ENCODE results near the gene ANKLE1. TPM values are rescaled to one million over a fixed set of nuclear protein-coding genes. Genes with fewer than 3 reads are reported as not detected.
"Not testable (repeated sequence)": the region's sequence is repeated elsewhere in the genome, so short reads cannot be mapped to it uniquely, and the experiment has no call there.

ANKLE1 gene
- total RNA-seq, 1 donor from 2014 or later, result 9.3 TPM

DNA sequence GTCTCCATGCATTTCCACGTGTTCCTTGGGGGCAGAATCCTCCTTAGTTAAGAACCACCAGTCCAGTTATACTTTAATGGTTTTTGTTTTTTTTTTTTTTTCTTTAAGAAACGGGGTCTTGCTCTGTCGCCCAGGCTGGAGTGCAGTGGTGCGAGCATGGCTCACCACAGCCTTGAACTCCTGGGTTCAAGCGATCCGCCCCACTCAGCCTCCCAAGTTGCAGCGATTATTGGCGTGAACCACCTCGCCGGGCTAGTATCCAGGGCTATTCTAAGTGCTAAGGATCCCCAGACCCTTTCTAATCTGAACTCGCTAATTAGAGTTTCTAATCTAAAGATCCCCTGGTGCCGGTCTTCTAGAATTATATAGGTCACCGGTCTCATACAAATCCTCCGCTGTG lies 11.9 kb downstream of the ANKLE1 start:
- TF ChIP-seq, protein P1, sequence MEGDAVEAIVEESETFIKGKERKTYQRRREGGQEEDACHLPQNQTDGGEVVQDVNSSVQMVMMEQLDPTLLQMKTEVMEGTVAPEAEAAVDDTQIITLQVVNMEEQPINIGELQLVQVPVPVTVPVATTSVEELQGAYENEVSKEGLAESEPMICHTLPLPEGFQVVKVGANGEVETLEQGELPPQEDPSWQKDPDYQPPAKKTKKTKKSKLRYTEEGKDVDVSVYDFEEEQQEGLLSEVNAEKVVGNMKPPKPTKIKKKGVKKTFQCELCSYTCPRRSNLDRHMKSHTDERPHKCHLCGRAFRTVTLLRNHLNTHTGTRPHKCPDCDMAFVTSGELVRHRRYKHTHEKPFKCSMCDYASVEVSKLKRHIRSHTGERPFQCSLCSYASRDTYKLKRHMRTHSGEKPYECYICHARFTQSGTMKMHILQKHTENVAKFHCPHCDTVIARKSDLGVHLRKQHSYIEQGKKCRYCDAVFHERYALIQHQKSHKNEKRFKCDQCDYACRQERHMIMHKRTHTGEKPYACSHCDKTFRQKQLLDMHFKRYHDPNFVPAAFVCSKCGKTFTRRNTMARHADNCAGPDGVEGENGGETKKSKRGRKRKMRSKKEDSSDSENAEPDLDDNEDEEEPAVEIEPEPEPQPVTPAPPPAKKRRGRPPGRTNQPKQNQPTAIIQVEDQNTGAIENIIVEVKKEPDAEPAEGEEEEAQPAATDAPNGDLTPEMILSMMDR (IDR thresholded peaks at IDR 0.05; ENCODE audit: partially characterized antibody, unreplicated experiment), result no peak
- Mint-ChIP-seq H3K4me1 (ENCODE audit: low read depth, unreplicated experiment) (no peaks in the 10 kb centered on the region), H3K27ac (ENCODE audit: unreplicated experiment) (no peak overlapping the region), H3K36me3 (ENCODE audit: unreplicated experiment) (no peaks in the 10 kb centered on the region), H3K9me3 (ENCODE audit: unreplicated experiment) (peaks cover 3% of the 10 kb centered on the region), H3K27me3 (ENCODE audit: unreplicated experiment) (no peaks in the 10 kb centered on the region), H3K4me3 (ENCODE audit: unreplicated experiment) (no peak overlapping the region)
- DNase-seq, result no peak

DNA sequence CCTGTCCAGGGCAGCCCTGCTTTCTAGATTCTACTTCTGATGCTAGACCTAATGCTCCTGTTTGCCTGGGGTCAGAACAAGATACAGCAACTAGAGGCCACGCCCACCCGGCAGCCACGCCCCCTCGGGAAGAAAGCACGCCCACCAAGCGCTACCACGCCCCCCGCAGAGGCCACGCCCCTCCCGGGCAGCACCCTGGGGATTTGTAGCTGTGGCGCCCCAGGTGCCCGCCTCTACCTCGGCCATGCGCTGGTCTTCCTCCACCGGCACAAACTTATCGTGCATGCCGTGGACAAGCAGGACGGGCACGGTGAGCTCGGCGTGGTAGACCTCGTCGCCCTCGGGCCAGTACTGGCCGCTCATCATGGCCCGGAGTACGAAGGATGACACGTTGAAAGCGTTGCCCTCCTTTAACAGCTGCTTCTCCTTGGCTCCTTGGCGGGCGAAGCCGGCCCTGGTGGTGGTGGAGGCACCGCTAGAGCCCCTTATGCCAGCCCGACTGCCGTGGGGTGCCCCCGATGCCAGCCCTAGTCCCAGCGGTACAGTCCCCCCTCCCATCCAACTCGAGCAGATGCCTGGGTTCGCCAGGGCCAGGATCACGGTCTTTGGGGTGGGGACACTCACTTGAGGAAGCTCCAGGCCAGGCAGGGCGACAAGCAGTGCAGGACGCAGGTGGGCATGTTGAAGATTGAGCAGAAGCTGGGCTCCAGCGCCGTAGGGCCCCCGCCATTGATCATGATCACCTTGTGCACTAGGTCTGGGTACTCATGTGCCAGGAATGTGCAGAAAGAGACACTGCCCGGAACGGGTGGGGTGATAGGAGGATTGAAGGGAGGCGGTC lies 12.6 kb downstream of the ANKLE1 start:
- H3K9me3 Mint-ChIP-seq (ENCODE audit: unreplicated experiment), result peaks cover 3% of the 10 kb centered on the region
- H3K4me3 Mint-ChIP-seq (ENCODE audit: unreplicated experiment), result no peak overlapping the region
- no peaks in the 10 kb centered on the region for H3K36me3 Mint-ChIP-seq (ENCODE audit: unreplicated experiment)
- H3K27me3 Mint-ChIP-seq (ENCODE audit: unreplicated experiment), result no peaks in the 10 kb centered on the region
- H3K4me1 Mint-ChIP-seq (ENCODE audit: low read depth, unreplicated experiment), result no peaks in the 10 kb centered on the region
- TF ChIP-seq, protein P1 (IDR thresholded peaks at IDR 0.05; ENCODE audit: partially characterized antibody, unreplicated experiment), result no peak
- H3K27ac Mint-ChIP-seq (ENCODE audit: unreplicated experiment), result no peak overlapping the region
- peak; percentile 67 for DNase-seq

DNA sequence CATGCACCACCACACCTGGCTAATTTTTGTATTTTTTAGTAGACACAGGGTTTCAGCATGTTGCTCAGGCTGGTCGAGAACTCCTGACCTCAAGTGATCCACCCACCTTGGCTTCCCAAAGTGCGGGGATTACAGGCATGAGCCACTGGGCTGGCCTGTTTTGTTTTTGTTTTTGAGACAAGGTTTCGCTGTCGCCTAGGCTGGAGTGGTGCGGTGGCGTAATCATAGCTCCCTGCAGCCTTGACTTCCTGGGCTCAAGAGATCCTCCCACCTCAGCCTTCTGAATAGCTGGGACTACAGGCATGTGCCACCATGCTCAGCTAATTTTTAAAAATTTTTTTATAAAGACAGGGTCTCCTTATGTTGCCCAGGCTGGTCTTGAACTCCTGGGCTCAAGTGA lies 13.8 kb downstream of the ANKLE1 start:
- not testable (repeated sequence) for H3K4me3 Mint-ChIP-seq (ENCODE audit: unreplicated experiment); H3K9me3 Mint-ChIP-seq (ENCODE audit: unreplicated experiment); H3K36me3 Mint-ChIP-seq (ENCODE audit: unreplicated experiment); H3K27ac Mint-ChIP-seq (ENCODE audit: unreplicated experiment); H3K4me1 Mint-ChIP-seq (ENCODE audit: low read depth, unreplicated experiment); DNase-seq; H3K27me3 Mint-ChIP-seq (ENCODE audit: unreplicated experiment)

DNA sequence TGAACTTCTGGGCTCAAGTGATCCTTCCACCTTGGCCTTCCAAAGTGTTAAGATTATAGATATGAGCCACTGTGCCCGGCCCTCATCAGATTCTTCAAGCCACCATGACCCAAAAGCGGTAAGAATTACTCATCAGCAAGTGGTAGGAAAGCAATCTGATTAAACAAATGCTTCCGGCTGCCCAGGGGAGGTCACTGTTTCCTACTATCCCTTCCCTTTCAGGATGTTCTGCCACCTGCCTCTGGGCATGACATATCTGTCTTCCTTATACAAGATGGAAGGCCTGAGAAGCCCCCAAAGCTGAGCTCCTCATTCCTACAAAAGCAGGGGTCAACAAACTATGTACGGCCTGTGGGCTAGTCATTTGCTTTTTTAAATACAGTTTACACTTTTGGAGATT lies 14.6 kb downstream of the ANKLE1 start:
- Mint-ChIP-seq H3K27ac (ENCODE audit: unreplicated experiment) (no peak overlapping the region), H3K36me3 (ENCODE audit: unreplicated experiment) (no peaks in the 10 kb centered on the region), H3K4me3 (ENCODE audit: unreplicated experiment) (no peak overlapping the region), H3K4me1 (ENCODE audit: low read depth, unreplicated experiment) (no peaks in the 10 kb centered on the region), H3K9me3 (ENCODE audit: unreplicated experiment) (no peaks in the 10 kb centered on the region), H3K27me3 (ENCODE audit: unreplicated experiment) (no peaks in the 10 kb centered on the region)
- TF ChIP-seq, protein P1 (IDR thresholded peaks at IDR 0.05; ENCODE audit: partially characterized antibody, unreplicated experiment), result no peak
- DNase-seq, result no peak

DNA sequence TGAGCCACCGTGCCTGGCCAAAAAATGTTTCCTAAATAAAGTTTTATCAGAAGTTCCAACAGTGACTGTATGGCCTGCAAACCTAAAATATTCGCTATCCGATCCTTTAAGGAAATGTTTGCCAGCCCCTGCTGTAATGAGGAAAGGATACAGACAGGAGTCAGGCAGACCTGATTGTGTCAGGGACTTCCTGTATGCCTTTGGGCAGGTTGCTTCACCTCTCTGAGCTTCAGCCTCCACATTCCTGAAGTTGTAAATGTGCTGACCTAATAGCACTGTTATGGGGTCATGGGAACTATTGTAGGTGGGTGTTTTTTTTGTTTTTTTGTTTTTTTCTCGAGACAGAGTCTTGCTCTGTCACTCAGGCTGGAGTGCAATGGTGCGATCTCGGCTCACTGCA lies 15.3 kb downstream of the ANKLE1 start:
- no peaks in the 10 kb centered on the region for H3K36me3 Mint-ChIP-seq (ENCODE audit: unreplicated experiment)
- H3K4me3 Mint-ChIP-seq (ENCODE audit: unreplicated experiment), result no peak overlapping the region
- TF ChIP-seq, protein P1 (IDR thresholded peaks at IDR 0.05; ENCODE audit: partially characterized antibody, unreplicated experiment), result no peak
- peaks cover 1% of the 10 kb centered on the region for H3K4me1 Mint-ChIP-seq (ENCODE audit: low read depth, unreplicated experiment)
- no peak for DNase-seq
- no peaks in the 10 kb centered on the region for H3K27me3 Mint-ChIP-seq (ENCODE audit: unreplicated experiment)
- no peaks in the 10 kb centered on the region for H3K9me3 Mint-ChIP-seq (ENCODE audit: unreplicated experiment)
- H3K27ac Mint-ChIP-seq (ENCODE audit: unreplicated experiment), result no peak overlapping the region
